A549 (cell line): ENCODE measurements around the gene GAS2L2.

Experiments
- CHD2 ChIP-seq: fragments of 150-350 bp; IDR thresholded peaks from 2 replicates; pipeline ENCODE4 v1.6.1; 2014; ENCODE audit warnings: low read length; ENCODE audit not compliant: partially characterized antibody
- CHD4 ChIP-seq: fragments of 200-600 bp; sonication (generic); IDR thresholded peaks from 2 replicates; pipeline ENCODE4 v1.6.1; 2016; ENCODE audit warnings: antibody characterized with exemption, mild to moderate bottlenecking, borderline replicate concordance
- CTCF ChIP-seq: fragments of >200 bp; sonication (Bioruptor Twin); formaldehyde crosslinking; IDR thresholded peaks from 3 replicates; pipeline ENCODE4 v1.5.1; 2016
- EP300 ChIP-seq, 2 experiments: fragments of >200 bp; sonication (Bioruptor Twin); formaldehyde crosslinking; IDR thresholded peaks; 2 replicates in 1 of 2; 3 replicates in 1 of 2; pipeline ENCODE4 v1.6.1; 2016 to 2017
- ESRRA ChIP-seq: fragments of 150-350 bp; IDR thresholded peaks from 2 replicates; pipeline ENCODE4 v1.6.1; 2014; ENCODE audit warnings: mild to moderate bottlenecking, low read length, borderline replicate concordance
- JUNB ChIP-seq: fragments of >200 bp; sonication (Bioruptor Twin); formaldehyde crosslinking; IDR thresholded peaks from 2 replicates; pipeline ENCODE4 v1.6.1; 2016
- NFE2L2 ChIP-seq: fragments of 150-350 bp; conservative IDR thresholded peaks from 2 replicates; pipeline ENCODE4 v1.6.1; 2014; ENCODE audit warnings: low read length
- NR3C1 ChIP-seq: fragments of >200 bp; sonication (Bioruptor Twin); formaldehyde crosslinking; IDR thresholded peaks from 3 replicates; pipeline ENCODE4 v1.6.1; 2017
- POLR2A ChIP-seq: IDR thresholded peaks from 2 replicates; pipeline ENCODE4 v1.6.1; 2012; ENCODE audit warnings: mild to moderate bottlenecking, low read length
- REST ChIP-seq: fragments of 200-600 bp; sonication (generic); IDR thresholded peaks from 2 replicates; pipeline ENCODE4 v1.6.1; 2016; ENCODE audit warnings: antibody characterized with exemption, mild to moderate bottlenecking, moderate library complexity
- RFX5 ChIP-seq: fragments of 450-650 bp; IDR thresholded peaks from 2 replicates; pipeline ENCODE4 v1.7.1; 2014; ENCODE audit warnings: antibody characterized with exemption, mild to moderate bottlenecking, moderate library complexity
- SMC3 ChIP-seq: fragments of >200 bp; sonication (Bioruptor Twin); formaldehyde crosslinking; IDR thresholded peaks from 3 replicates; pipeline ENCODE4 v1.6.1; 2018; ENCODE audit warnings: inconsistent platforms

- no peak for TF ChIP-seq REST
- TF ChIP-seq EP300 (IDR thresholded peaks at IDR 0.05): no peak
- TF ChIP-seq CTCF: no peak
- no peak for TF ChIP-seq JUNB
- TF ChIP-seq RFX5: no peak
- TF ChIP-seq NFE2L2: no peak
- TF ChIP-seq CHD4: no peak
- no peak for TF ChIP-seq CHD2
- no peak for TF ChIP-seq NR3C1
- TF ChIP-seq SMC3: no peak
- no peak for TF ChIP-seq POLR2A
- no peak for TF ChIP-seq ESRRA
These were observed 20.9 kb downstream of the GAS2L2 start for GRCh38 chr17:35731917-35732805.
